NK-92 (cell line): Measurements from ENCODE around the gene DCUN1D3.

Source experiments
- DNase-seq: peaks from one replicate; lab custom pipeline; 2025; ENCODE audit not compliant: unreplicated experiment; lab: John Stamatoyannopoulos, UW

Gene DCUN1D3

DNA sequence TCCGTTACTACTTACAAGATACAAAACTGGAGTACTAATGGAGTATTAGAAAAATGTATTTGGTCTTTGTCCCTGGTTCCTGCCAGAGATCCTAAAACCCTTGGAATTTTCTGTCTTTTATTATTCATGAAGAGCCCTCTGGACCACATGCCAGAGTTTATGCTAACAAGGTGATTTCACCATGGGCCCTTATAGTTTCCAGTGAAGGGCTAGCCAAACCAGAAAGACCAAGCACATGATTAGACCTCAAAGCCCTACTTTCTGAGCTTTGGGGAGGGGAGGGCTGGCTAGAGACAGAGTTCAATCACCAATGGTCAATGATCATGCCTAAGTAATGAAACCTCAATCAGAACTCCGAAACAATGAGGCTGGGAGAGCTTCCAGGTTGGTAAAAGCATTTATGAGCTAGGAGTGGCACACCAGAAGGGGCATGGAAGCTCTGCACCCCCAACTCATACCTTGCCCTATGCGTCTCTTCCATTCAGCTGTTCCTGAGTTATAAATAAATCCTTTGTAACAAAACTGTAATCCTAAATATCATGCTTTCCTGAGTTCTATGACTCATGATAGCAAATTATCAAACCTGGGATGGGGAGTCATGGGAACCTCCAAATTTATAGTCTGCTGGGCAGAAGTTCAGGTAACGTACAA is 10.4 kb downstream of the DCUN1D3 start:
- no peak for DNase-seq

GRCh38 chr16:20887207-20887606 is 13.0 kb downstream of the DCUN1D3 start:
- DNase-seq, result no peak

DNA sequence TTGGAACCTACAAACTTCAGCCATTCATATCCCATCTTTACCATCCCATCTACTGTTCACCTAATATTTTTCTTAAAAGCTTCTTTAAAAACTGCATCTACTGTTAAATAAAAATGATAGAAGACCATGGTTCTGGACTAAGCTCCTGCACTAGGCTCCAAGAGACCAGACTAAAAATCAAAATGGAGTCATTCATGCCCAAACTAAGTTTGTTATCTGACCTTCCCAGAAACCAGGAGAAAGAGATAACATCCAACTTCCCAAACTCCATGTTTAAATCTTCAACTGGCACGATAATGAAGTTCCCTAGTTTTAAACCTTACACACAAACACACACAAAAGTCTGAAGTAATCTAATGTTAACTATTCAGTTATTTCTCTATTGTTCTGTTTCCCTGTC is 13.8 kb downstream of the DCUN1D3 start:
- no peak for DNase-seq

DNA sequence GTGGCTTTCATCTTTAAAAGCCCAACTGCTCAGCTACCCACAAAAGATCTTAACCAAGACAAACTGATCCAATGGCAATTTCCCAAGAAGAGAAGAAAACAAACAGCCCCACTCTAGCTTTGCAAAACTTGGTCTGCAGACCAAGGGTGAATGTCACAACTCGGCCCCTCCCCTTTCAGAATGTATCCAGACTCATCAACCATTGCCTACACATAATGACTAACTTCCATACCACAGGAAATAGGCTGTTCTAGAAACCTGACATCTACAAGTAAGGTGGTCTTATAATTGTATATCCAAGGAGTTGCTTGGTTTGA is 16.0 kb downstream of the DCUN1D3 start:
- DNase-seq, result no peak

DNA sequence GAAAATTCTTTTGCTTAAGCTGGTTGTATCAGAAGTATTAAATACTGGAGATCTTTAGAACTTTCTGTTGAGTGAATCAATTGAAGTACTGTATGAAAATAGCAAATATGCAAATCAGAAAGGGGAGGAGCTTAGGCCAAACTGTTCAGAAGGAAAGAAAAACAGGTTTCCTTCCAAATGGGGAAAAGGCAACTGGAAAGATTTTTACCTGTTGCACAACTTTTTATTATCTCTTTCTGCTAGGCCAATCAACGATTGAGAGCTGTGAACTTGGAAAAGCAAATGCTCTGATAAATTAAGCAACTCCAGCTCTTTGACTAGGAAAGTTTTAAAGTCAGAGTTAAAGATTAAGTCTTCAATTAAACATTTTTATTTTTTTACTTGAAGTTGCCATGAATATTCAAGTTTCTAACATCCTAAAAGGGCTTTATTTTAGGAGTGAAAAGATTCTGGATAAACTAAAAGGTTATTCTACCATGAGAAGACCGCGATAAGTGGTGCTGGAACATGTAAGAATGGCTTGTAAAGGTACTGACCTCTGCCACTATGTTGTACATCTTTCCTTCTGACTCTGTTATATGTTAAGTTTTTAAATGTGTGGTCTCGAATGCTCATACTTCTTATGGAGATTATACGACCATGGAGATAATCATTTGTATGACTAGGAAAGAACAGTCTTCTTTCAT is 16.5 kb downstream of the DCUN1D3 start:
- DNase-seq, result no peak

DNA sequence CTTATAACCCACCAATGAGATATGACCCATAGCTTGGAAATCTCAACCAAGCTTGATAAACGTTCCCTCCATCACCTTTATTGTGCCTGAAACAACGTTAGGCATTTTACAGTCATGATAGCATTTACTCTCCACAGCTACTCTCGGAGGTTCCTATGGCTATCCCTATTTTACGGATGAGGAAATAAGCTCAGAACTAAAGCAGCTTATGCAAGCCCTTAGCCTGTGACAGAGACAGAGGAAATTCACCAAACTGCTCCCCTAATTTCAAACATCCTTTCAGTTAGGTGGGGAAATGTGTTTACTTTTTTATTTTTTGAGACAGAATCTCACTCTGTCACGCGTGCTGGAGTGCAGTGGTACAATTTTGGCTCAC is 18.7 kb downstream of the DCUN1D3 start:
- DNase-seq, result no peak

DNA sequence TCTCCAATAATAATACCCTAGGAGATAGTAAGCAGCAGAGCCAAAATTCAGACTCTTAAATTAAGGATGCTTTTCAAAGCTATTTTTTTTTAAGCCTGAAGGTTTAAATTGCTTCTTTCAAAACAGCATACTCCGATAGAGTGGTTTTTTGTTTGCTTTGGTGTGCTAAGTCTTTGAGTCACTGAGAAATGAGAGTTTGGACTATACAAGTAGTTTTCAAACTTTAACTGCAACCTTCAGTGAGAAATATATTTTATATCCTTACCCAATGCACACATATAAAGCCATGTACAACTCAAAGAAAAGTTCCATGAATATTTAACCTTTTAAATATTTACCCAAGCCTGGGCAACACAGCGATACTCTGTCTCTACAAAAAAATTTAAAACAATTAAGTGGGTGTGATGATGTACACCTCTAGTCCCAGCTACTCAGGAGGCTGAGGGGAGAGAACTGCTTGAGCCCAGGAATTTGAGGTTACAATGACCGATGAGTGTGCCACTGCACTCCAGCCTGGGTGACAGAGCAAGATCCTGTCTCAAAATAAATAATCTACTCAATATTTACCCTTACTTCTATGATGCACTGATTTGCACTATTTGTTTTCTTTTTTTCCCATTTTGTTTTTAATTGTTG is 19.2 kb downstream of the DCUN1D3 start:
- DNase-seq, result no peak

GRCh38 chr16:20879175-20880040 is 20.8 kb downstream of the DCUN1D3 start:
- no peak for DNase-seq

DNA sequence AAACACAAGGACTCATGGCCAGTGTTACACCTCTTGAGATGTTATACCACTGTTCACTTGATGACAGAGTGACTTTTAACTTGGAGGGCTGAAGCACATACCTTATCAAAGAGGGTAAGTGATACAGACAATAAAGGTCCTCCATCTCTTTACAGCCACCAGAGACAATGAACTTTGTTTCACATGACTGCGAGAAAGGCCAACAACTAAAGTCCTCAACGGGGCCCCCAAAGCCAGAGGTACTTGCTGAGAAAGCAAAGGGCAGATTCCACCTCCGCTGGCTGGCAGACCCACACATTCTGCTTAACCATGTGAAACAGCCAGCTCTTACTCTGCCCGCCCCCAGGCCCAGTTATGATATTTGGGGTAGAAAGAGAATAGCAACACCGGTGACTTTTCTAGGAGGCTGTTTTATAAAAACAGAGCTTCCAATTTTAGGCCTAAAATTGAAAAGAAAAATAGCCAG is 21.4 kb downstream of the DCUN1D3 start:
- no peak for DNase-seq

- DNase-seq, result no peak
These were observed 24.9 kb downstream of the DCUN1D3 start for GRCh38 chr16:20875355-20875650.

DNA sequence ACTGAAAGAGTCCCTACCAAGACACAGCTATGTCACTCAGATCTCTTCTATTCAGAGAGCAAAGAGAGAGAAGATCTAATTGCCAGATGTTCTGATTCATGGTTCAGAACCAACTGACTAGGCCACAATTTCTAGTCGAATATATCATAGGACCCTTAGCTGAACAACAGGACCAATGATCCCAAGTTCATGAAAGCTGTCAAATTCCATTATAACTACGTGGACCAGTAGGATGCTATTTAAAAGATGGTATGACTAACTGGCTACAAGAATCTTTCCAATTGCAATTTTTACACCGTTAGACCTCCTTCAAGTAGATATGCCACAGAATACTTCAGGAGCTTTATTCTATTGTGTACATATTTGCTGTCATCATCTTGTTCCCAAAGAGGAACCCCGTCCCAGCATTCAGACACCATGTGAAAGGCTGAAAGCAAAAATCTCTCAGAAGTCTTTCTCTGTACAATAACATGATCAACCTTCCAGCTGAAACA is 26.0 kb downstream of the DCUN1D3 start:
- DNase-seq, result no peak

- no peak for DNase-seq
These were observed 26.8 kb downstream of the DCUN1D3 start for GRCh38 chr16:20873331-20873730.

GRCh38 chr16:20871941-20872815 is 28.0 kb downstream of the DCUN1D3 start:
- DNase-seq, result no peak

DNA sequence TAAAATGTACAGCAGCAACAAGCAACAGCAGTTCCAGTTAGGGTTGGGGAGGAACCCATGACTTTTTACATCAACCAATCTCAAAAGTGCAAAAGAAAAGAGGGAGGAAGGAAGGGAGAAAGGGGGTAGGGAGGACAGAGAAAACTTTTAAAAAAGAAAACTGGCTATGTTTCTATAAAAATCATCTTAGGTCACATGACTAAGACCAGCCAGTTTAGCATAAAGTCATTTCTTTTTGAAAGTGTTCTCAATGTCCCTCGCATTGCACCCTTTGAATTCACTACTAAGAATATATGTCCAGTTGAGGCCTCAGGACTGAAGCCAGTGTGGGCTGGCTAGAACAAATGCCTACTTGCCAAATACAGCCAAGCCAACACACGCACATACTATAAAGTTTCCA is 28.9 kb downstream of the DCUN1D3 start:
- DNase-seq, result no peak

DNA sequence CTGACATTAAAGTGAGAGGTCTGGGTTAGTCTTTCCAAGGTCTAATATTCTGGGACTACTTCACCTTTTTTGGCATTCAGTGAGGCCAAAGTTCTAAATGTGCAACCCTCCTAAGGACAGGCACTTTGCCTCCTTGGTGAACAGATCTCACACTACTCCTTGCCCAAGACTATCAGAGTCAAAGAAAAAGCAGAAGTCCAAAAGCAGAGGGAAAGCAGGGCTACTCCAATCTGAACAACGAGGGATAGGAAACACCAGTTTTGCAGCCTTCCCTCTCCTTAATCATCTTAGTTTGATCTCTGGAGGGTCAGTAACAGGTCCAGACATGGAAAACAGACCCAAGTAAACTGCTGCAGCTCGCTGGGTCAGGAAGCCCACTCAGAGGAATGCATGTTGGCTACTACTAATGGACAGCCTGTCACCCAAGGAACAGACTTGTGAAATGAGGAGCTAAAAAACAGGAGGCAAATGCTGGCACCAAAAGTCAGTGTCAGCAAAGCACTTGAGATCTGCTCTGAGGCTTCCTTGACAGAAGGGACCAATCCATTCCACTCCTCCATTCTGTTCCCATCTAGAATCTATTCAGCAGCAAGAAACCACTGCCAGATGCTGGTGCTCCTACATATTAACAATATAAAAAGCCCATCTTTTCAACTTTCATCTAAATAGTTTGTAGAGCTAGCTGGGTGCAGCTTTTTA is 29.9 kb downstream of the DCUN1D3 start:
- DNase-seq, result no peak

- DNase-seq, result no peak
These were observed 31.3 kb downstream of the DCUN1D3 start for GRCh38 chr16:20868890-20869289.

- no peak for DNase-seq
These were observed 32.6 kb downstream of the DCUN1D3 start for GRCh38 chr16:20867585-20867984.

DNA sequence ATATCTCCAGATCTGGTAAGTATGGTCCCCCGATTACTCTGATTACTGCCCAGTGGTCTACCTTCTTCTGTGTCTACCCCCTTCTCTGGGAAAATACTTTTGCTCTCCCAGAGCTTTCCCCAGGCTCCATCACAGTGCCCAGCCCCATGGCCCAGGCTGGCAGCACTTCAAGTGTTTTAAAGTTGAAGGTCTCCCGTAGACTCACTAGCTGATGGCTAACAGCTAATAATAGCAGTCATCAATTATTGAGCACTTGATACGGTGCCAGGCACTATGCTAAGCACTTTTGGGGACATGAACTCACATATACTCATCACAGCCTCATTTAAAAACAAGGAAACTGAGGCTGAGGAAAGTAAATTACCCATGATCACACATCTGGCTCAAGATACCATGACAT is 33.4 kb downstream of the DCUN1D3 start:
- DNase-seq, result no peak

- no peak for DNase-seq
These were observed 33.9 kb downstream of the DCUN1D3 start for GRCh38 chr16:20866145-20866772.
